ENCODE measurements around the gene HIP1R. TPM values are rescaled to one million over a fixed set of nuclear protein-coding genes. Genes with fewer than 3 reads are reported as not detected.

The HIP1R gene
- total and polyA plus RNA-seq, 2 experiments from 2014 or later, result 8.0 to 22.1 TPM

DNA sequence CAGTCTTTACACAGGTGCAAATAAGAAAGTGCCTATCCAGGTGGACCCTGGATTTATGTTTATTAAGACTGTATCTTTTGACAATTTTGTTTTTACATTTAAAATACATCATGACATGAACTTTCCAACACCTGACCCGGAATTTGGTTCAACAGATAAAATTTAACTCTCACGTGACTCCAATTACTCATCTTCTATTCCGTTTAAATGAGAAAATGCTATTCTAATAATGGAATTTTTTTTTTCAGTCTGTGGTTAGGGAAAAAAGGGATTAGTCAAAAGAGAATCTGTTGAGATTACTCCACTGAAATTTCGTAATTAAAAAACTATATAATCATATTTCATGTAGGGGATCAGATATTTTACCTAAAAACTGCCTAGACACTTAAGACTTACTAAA, 49.6 kb downstream of the HIP1R start (continued):
- TF ChIP-seq, protein P1, sequence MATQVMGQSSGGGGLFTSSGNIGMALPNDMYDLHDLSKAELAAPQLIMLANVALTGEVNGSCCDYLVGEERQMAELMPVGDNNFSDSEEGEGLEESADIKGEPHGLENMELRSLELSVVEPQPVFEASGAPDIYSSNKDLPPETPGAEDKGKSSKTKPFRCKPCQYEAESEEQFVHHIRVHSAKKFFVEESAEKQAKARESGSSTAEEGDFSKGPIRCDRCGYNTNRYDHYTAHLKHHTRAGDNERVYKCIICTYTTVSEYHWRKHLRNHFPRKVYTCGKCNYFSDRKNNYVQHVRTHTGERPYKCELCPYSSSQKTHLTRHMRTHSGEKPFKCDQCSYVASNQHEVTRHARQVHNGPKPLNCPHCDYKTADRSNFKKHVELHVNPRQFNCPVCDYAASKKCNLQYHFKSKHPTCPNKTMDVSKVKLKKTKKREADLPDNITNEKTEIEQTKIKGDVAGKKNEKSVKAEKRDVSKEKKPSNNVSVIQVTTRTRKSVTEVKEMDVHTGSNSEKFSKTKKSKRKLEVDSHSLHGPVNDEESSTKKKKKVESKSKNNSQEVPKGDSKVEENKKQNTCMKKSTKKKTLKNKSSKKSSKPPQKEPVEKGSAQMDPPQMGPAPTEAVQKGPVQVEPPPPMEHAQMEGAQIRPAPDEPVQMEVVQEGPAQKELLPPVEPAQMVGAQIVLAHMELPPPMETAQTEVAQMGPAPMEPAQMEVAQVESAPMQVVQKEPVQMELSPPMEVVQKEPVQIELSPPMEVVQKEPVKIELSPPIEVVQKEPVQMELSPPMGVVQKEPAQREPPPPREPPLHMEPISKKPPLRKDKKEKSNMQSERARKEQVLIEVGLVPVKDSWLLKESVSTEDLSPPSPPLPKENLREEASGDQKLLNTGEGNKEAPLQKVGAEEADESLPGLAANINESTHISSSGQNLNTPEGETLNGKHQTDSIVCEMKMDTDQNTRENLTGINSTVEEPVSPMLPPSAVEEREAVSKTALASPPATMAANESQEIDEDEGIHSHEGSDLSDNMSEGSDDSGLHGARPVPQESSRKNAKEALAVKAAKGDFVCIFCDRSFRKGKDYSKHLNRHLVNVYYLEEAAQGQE (IDR thresholded peaks at IDR 0.05; ENCODE audit: unreplicated experiment), result no peak
- TF ChIP-seq POLR2AphosphoS5 (IDR thresholded peaks at IDR 0.05; ENCODE audit: low read depth), result no peak
- TF ChIP-seq NANOG (IDR thresholded peaks at IDR 0.05; ENCODE audit: borderline replicate concordance), result no peak
- TF ChIP-seq ZNF331 (CRISPR knock-in tag; IDR thresholded peaks at IDR 0.05; ENCODE audit: low read depth), result no peak
- no peak for TF ChIP-seq ZNF114 (CRISPR knock-in tag; IDR thresholded peaks at IDR 0.05)
- TF ChIP-seq, protein P2, sequence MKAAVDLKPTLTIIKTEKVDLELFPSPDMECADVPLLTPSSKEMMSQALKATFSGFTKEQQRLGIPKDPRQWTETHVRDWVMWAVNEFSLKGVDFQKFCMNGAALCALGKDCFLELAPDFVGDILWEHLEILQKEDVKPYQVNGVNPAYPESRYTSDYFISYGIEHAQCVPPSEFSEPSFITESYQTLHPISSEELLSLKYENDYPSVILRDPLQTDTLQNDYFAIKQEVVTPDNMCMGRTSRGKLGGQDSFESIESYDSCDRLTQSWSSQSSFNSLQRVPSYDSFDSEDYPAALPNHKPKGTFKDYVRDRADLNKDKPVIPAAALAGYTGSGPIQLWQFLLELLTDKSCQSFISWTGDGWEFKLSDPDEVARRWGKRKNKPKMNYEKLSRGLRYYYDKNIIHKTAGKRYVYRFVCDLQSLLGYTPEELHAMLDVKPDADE (IDR thresholded peaks at IDR 0.05), result no peak
- TF ChIP-seq CREB1 (CRISPR knock-in tag; IDR thresholded peaks at IDR 0.05; ENCODE audit: low read depth), result no peak
- no peak for TF ChIP-seq EZH2phosphoT487 (IDR thresholded peaks at IDR 0.05; ENCODE audit: unreplicated experiment)
- TF ChIP-seq JUNB (IDR thresholded peaks at IDR 0.05; ENCODE audit: unreplicated experiment), result no peak
- TF ChIP-seq, protein P3, sequence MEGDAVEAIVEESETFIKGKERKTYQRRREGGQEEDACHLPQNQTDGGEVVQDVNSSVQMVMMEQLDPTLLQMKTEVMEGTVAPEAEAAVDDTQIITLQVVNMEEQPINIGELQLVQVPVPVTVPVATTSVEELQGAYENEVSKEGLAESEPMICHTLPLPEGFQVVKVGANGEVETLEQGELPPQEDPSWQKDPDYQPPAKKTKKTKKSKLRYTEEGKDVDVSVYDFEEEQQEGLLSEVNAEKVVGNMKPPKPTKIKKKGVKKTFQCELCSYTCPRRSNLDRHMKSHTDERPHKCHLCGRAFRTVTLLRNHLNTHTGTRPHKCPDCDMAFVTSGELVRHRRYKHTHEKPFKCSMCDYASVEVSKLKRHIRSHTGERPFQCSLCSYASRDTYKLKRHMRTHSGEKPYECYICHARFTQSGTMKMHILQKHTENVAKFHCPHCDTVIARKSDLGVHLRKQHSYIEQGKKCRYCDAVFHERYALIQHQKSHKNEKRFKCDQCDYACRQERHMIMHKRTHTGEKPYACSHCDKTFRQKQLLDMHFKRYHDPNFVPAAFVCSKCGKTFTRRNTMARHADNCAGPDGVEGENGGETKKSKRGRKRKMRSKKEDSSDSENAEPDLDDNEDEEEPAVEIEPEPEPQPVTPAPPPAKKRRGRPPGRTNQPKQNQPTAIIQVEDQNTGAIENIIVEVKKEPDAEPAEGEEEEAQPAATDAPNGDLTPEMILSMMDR (conservative IDR thresholded peaks at IDR 0.05; ENCODE audit: low read depth in 2 of 2), result no peak
- no peak for TF ChIP-seq EZH2 (IDR thresholded peaks at IDR 0.05; ENCODE audit: low read depth, unreplicated experiment)

DNA sequence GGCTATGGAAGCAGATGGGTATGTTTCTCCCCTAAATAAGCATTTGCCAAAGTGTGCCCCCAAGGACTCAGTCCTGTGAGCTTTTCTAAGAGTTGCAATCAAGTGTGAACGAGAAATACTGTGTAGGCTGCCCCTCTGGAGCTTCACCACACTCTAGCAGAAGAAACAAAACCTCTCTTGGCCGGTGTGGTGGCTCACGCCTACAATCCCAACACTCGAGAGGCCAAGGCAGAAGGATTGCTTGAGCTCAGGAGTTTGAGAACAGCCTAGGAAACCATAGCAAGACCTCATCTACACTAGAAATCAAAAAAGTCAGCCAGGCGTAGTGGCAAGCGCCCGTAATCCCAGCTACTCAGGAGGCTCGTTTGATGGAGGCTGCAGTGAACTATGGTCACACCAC, 50.9 kb downstream of the HIP1R start:
- Mint-ChIP-seq H3K27me3 (ENCODE audit: insufficient read depth, low read depth, poor library complexity) (peaks cover 21% of the 10 kb centered on the region), H3K9me3 (no peaks in the 10 kb centered on the region), H3K27ac (no peak overlapping the region), H3K4me3 (no peak overlapping the region), H3K36me3 (ENCODE audit: low read depth) (no peaks in the 10 kb centered on the region), H3K4me1 (peaks cover 33% of the 10 kb centered on the region)
- Histone ChIP-seq H3K4me1 (ENCODE audit: insufficient read depth) (peaks cover 15% of the 10 kb centered on the region), H3K36me3 (ENCODE audit: insufficient read depth) (no peaks in the 10 kb centered on the region), H3K79me2 (replicated peaks; ENCODE audit: insufficient read depth) (peaks cover 84% of the 10 kb centered on the region), H2AFZ (no peak overlapping the region), H3F3A (replicated peaks; ENCODE audit: low read depth) (no peaks in the 10 kb centered on the region), H3K27me3 (ENCODE audit: insufficient read depth) (peaks cover 19% of the 10 kb centered on the region), H3K27ac (ENCODE audit: low read depth) (no peak overlapping the region), H4K20me1 (replicated peaks; ENCODE audit: insufficient read depth) (peaks cover 38% of the 10 kb centered on the region), H3K9me2 (ENCODE audit: insufficient read depth) (no peaks in the 10 kb centered on the region), H3K4me2 (no peak overlapping the region), H3K4me3 (no peak overlapping the region)
- ATAC-seq (no peak), DNase-seq (ENCODE audit: low spot score) (no peak)
- TF ChIP-seq EZH2phosphoT487 (IDR thresholded peaks at IDR 0.05; ENCODE audit: unreplicated experiment), result no peak
- TF ChIP-seq EZH2 (IDR thresholded peaks at IDR 0.05; ENCODE audit: low read depth, unreplicated experiment), result no peak
- TF ChIP-seq CREB1 (CRISPR knock-in tag; IDR thresholded peaks at IDR 0.05; ENCODE audit: low read depth), result no peak
- TF ChIP-seq NANOG (IDR thresholded peaks at IDR 0.05; ENCODE audit: borderline replicate concordance), result no peak
- TF ChIP-seq, protein P3 (conservative IDR thresholded peaks at IDR 0.05; ENCODE audit: low read depth in 2 of 2), result no peak
- TF ChIP-seq, protein P2 (IDR thresholded peaks at IDR 0.05), result no peak
- no peak for TF ChIP-seq POLR2AphosphoS5 (IDR thresholded peaks at IDR 0.05; ENCODE audit: low read depth)
- TF ChIP-seq, protein P1 (IDR thresholded peaks at IDR 0.05; ENCODE audit: unreplicated experiment), result no peak
- no peak for TF ChIP-seq STAT1 (IDR thresholded peaks at IDR 0.05; ENCODE audit: unreplicated experiment)
- no peak for TF ChIP-seq ZNF331 (CRISPR knock-in tag; IDR thresholded peaks at IDR 0.05; ENCODE audit: low read depth)
- no peak for TF ChIP-seq JUNB (IDR thresholded peaks at IDR 0.05; ENCODE audit: unreplicated experiment)

Measured in GM23338 (cell line).